ENCODE measurements around the gene KIF19.

The KIF19 gene

DNA sequence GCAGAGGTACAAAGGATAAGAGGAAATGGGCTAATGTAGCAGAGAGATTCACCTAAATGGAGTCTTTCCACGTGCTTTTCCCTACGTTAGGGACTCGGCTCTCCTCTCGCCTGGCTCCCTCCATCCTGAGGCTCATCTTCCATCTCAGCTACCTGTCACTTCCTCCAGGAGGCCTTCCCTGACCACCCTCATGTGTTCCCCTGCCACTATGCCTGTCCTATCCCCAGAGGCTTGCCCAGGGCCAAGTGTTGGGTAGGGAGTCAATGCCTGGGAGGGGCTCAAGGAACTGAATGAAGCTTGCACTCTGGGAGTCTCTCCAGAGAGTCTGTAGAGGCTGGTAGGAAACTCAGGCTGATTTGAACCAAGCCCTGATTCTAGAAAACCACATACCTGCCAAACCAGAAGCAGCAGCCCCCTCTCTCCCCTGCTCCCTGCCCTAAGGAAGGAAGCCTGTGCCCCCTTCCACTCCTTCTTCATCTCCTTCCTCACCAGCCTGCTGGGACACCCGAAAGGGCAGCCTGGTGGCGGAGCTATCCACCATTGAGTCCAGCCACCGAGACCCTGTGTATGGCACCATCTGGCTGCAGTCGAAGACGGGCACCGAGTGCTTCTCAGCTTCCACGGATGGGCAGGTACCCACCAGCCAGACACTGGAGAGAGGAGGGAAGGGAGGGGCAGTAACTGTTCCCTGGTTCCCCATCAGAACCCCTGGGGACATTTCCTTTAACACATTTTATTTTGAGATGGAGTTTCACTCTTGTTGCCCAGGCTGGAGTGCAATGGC, 26.6 kb upstream of the KIF19 start:
- H3K9me3 ChIP-seq (ENCODE audit: insufficient read depth, low read length, severe bottlenecking), result no peaks in the 10 kb centered on the region

DNA sequence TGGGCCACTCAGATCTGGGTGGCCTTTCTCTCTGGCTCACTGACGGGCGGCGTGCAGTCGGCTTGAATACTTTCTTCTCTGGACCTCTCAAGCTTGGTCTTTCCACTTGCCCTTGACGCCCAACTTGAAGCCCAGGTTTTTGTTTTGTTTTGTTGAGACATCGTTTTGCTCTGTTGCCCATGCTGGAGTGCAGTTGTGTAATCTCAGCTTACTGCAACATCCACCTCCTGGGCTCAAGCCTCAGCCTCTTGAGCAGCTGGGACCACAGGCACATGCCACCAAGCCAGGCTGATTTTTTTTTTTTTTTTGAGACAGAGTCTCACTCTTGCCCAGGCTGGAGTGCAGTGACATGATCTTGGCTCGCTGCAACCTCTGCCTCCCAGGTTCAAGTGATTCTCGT, 22.7 kb upstream of the KIF19 start:
- Histone ChIP-seq H3K4me1 (ENCODE audit: insufficient read depth, low read length) (no peaks in the 10 kb centered on the region), H3K4me3 (ENCODE audit: low read depth in 1 of 2, low read length in 2 of 2) (no peak overlapping the region), H3K79me2 (ENCODE audit: insufficient read depth, low read length) (no peaks in the 10 kb centered on the region), H3K27me3 (ENCODE audit: insufficient read depth, low read length, poor library complexity) (peaks cover 10% of the 10 kb centered on the region), H3K9ac (ENCODE audit: low read depth, low read length) (no peak overlapping the region), H3K4me2 (ENCODE audit: insufficient read depth, low read length) (no peak overlapping the region), H4K20me1 (ENCODE audit: insufficient read depth, low read length) (no peaks in the 10 kb centered on the region), H2AFZ (ENCODE audit: low read depth, low read length) (no peak overlapping the region), H3K27ac (ENCODE audit: low read length) (no peak overlapping the region), H3K36me3 (ENCODE audit: insufficient read depth, low read length) (no peaks in the 10 kb centered on the region), H3K9me3 (ENCODE audit: insufficient read depth, low read length, severe bottlenecking) (no peaks in the 10 kb centered on the region)
- ATAC-seq (ENCODE audit: insufficient read depth, low read depth) (no peak), DNase-seq (no peak)
- TF ChIP-seq, protein P1, sequence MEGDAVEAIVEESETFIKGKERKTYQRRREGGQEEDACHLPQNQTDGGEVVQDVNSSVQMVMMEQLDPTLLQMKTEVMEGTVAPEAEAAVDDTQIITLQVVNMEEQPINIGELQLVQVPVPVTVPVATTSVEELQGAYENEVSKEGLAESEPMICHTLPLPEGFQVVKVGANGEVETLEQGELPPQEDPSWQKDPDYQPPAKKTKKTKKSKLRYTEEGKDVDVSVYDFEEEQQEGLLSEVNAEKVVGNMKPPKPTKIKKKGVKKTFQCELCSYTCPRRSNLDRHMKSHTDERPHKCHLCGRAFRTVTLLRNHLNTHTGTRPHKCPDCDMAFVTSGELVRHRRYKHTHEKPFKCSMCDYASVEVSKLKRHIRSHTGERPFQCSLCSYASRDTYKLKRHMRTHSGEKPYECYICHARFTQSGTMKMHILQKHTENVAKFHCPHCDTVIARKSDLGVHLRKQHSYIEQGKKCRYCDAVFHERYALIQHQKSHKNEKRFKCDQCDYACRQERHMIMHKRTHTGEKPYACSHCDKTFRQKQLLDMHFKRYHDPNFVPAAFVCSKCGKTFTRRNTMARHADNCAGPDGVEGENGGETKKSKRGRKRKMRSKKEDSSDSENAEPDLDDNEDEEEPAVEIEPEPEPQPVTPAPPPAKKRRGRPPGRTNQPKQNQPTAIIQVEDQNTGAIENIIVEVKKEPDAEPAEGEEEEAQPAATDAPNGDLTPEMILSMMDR (IDR thresholded peaks at IDR 0.05; ENCODE audit: borderline replicate concordance, extremely low read depth, low read length, poor library complexity, severe bottlenecking), result no peak
- no peak for TF ChIP-seq EZH2 (IDR thresholded peaks at IDR 0.05; ENCODE audit: borderline replicate concordance, low read depth, low read length, severe bottlenecking)

More for the DNA sequence above, 26.6 kb upstream of the KIF19 start:
- no peak for ATAC-seq (ENCODE audit: insufficient read depth, low read depth)
- no peak overlapping the region for H3K4me3 ChIP-seq (ENCODE audit: low read depth in 1 of 2, low read length in 2 of 2)
- no peaks in the 10 kb centered on the region for H3K36me3 ChIP-seq (ENCODE audit: insufficient read depth, low read length)
- no peak for TF ChIP-seq EZH2 (IDR thresholded peaks at IDR 0.05; ENCODE audit: borderline replicate concordance, low read depth, low read length, severe bottlenecking)
- TF ChIP-seq, protein P1 (IDR thresholded peaks at IDR 0.05; ENCODE audit: borderline replicate concordance, extremely low read depth, low read length, poor library complexity, severe bottlenecking), result no peak
- no peak overlapping the region for H3K27ac ChIP-seq (ENCODE audit: low read length)
- no peak overlapping the region for H3K9ac ChIP-seq (ENCODE audit: low read depth, low read length)
- H3K4me1 ChIP-seq (ENCODE audit: insufficient read depth, low read length), result no peaks in the 10 kb centered on the region
- H2AFZ ChIP-seq (ENCODE audit: low read depth, low read length), result no peak overlapping the region
- DNase-seq, result no peak
- H3K79me2 ChIP-seq (ENCODE audit: insufficient read depth, low read length), result no peaks in the 10 kb centered on the region
- no peak overlapping the region for H3K4me2 ChIP-seq (ENCODE audit: insufficient read depth, low read length)
- peaks cover 20% of the 10 kb centered on the region for H3K27me3 ChIP-seq (ENCODE audit: insufficient read depth, low read length, poor library complexity)
- H4K20me1 ChIP-seq (ENCODE audit: insufficient read depth, low read length), result no peaks in the 10 kb centered on the region; the same call in 1 of the 2 replicates

DNA sequence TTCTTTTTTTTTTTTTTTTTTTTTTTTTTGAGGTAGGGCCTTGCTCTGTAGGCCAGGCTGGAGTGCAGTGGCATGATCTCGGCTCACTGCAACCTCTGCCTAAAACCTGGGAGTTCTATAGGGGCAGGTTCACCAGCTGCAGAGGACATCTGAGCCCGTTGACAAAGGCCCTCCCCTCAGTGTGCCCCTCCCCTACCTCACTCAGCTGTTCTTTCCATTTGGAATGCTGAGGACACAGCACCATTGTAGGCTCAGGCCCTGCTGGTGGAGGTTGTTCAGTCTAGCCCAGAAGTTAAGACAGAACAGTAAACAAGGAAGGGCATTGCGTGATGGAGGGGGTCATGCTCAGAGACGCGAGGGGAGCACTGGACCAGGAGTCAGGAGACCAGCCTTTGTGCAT, 21.8 kb upstream of the KIF19 start:
- H3K4me1 ChIP-seq (ENCODE audit: insufficient read depth, low read length), result no peaks in the 10 kb centered on the region
- H3K36me3 ChIP-seq (ENCODE audit: insufficient read depth, low read length), result no peaks in the 10 kb centered on the region
- no peak overlapping the region for H3K9ac ChIP-seq (ENCODE audit: low read depth, low read length)
- no peak overlapping the region for H3K4me2 ChIP-seq (ENCODE audit: insufficient read depth, low read length)
- no peak for ATAC-seq (ENCODE audit: insufficient read depth, low read depth)
- no peaks in the 10 kb centered on the region for H3K9me3 ChIP-seq (ENCODE audit: insufficient read depth, low read length, severe bottlenecking)
- no peaks in the 10 kb centered on the region for H3K79me2 ChIP-seq (ENCODE audit: insufficient read depth, low read length)
- H3K4me3 ChIP-seq (ENCODE audit: low read depth in 1 of 2, low read length in 2 of 2), result no peak overlapping the region
- H3K27ac ChIP-seq (ENCODE audit: low read length), result no peak overlapping the region
- H2AFZ ChIP-seq (ENCODE audit: low read depth, low read length), result no peak overlapping the region; the same call in 1 of the 2 replicates
- DNase-seq, result no peak
- no peaks in the 10 kb centered on the region for H4K20me1 ChIP-seq (ENCODE audit: insufficient read depth, low read length)
- peaks cover 6% of the 10 kb centered on the region for H3K27me3 ChIP-seq (ENCODE audit: insufficient read depth, low read length, poor library complexity)
- TF ChIP-seq EZH2 (IDR thresholded peaks at IDR 0.05; ENCODE audit: borderline replicate concordance, low read depth, low read length, severe bottlenecking), result no peak
- TF ChIP-seq, protein P1 (IDR thresholded peaks at IDR 0.05; ENCODE audit: borderline replicate concordance, extremely low read depth, low read length, poor library complexity, severe bottlenecking), result no peak

Measured in DND-41 (cell line).